CD14-positive monocyte (primary cell): ENCODE measurements around the gene LIF. TPM values are rescaled to one million over a fixed set of nuclear protein-coding genes. Genes with fewer than 3 reads are reported as not detected.

Experiments
- DNase-seq, 3 donors: peaks; one replicate each; pipeline ENCODE4 v3.0.0-alpha.2; 2011 to 2022
- H2AFZ ChIP-seq: 2 replicates; pipeline ENCODE4 v1.6.0; 2012; ENCODE audit warnings: mild to moderate bottlenecking, low read depth, low read length, inconsistent platforms; ENCODE audit not compliant: insufficient read depth, poor library complexity, severe bottlenecking
- H3K27ac ChIP-seq, 2 donors: 1 replicate in 1 of 2; 2 replicates in 1 of 2; pipeline ENCODE4 v1.5.1; 2012 to 2013; ENCODE audit warnings: low read length in 2 of 2, control low read depth in 1 of 2, inconsistent platforms in 1 of 2, low read depth in 1 of 2, mild to moderate bottlenecking in 1 of 2
- H3K27me3 ChIP-seq, 2 donors: one replicate each; pipeline versions ENCODE4 v1.6.0 to v1.6.1; 2011 to 2013; ENCODE audit warnings: low read length in 2 of 2; ENCODE audit not compliant: control insufficient read depth in 2 of 2, insufficient read depth in 2 of 2
- H3K36me3 ChIP-seq, 2 donors: replicated peaks in 1 of 2; 1 replicate in 1 of 2; 2 replicates in 1 of 2; pipeline versions ENCODE4 v1.5.1 to v1.6.1; 2012 to 2013; ENCODE audit warnings: low read length in 2 of 2, control low read depth in 1 of 2, inconsistent platforms in 1 of 2, mild to moderate bottlenecking in 1 of 2; ENCODE audit not compliant: insufficient read depth in 2 of 2, control insufficient read depth in 1 of 2
- H3K4me1 ChIP-seq, 2 donors: 1 replicate in 1 of 2; 2 replicates in 1 of 2; pipeline versions ENCODE4 v1.5.1 to v1.6.1; 2012 to 2013; ENCODE audit warnings: low read length in 2 of 2, control low read depth in 1 of 2, inconsistent platforms in 1 of 2, mild to moderate bottlenecking in 1 of 2, moderate library complexity in 1 of 2; ENCODE audit not compliant: insufficient read depth in 2 of 2, control insufficient read depth in 1 of 2
- H3K4me2 ChIP-seq: replicated peaks from 2 replicates; pipeline ENCODE3; 2012; ENCODE audit warnings: low read length, moderate library complexity, mild to moderate bottlenecking; ENCODE audit not compliant: poor library complexity, severe bottlenecking; ENCODE audit errors: extremely low read depth
- H3K4me3 ChIP-seq, 3 experiments: fragments of 200-600 bp in 1 of 3; sonication (generic) in 1 of 3; replicated peaks in 1 of 3; 1 replicate in 2 of 3; 2 replicates in 1 of 3; pipeline ENCODE4 v1.5.1; 2011 to 2013; ENCODE audit warnings: low read length in 3 of 3, mild to moderate bottlenecking in 3 of 3, control low read depth in 2 of 3, low read depth in 2 of 3, inconsistent platforms in 1 of 3, moderate library complexity in 1 of 3
- H3K79me2 ChIP-seq: 2 replicates; pipeline ENCODE4 v1.6.0; 2012; ENCODE audit warnings: mild to moderate bottlenecking, control low read depth, inconsistent platforms, low read length, moderate library complexity; ENCODE audit not compliant: insufficient read depth
- H3K9ac ChIP-seq: 2 replicates; pipeline ENCODE4 v1.6.0; 2017; ENCODE audit warnings: low read length, mild to moderate bottlenecking; ENCODE audit not compliant: insufficient read depth, poor library complexity, severe bottlenecking
- H3K9me3 ChIP-seq, 2 donors: replicated peaks in 1 of 2; 1 replicate in 1 of 2; 2 replicates in 1 of 2; pipeline versions ENCODE4 v1.5.1 to v1.6.1; 2012 to 2013; ENCODE audit warnings: low read length in 2 of 2, control low read depth in 1 of 2; ENCODE audit not compliant: control insufficient read depth in 1 of 2, insufficient read depth in 1 of 2
- H4K20me1 ChIP-seq: 2 replicates; pipeline ENCODE4 v1.6.0; 2012; ENCODE audit warnings: mild to moderate bottlenecking, low read length, control low read depth, moderate library complexity; ENCODE audit not compliant: insufficient read depth
- H3K27ac Mint-ChIP-seq, 7 donors: one replicate each; pipeline ENCODE4 v1.8.0; 2020; ENCODE audit warnings: mild to moderate bottlenecking in 7 of 7, mixed read lengths in 7 of 7, moderate library complexity in 6 of 7, inconsistent platforms in 2 of 7
- H3K27me3 Mint-ChIP-seq, 3 donors: one replicate each; pipeline ENCODE4 v1.8.0; 2021 to 2022; ENCODE audit warnings: low read depth in 3 of 3, mild to moderate bottlenecking in 3 of 3, mixed read lengths in 3 of 3, moderate library complexity in 3 of 3, inconsistent platforms in 1 of 3
- H3K36me3 Mint-ChIP-seq, 2 donors: one replicate each; pipeline ENCODE4 v1.8.0; 2020; ENCODE audit warnings: mixed read lengths in 2 of 2, inconsistent platforms in 1 of 2, mild to moderate bottlenecking in 1 of 2
- H3K4me1 Mint-ChIP-seq: one replicate; pipeline ENCODE4 v1.8.0; 2020; ENCODE audit warnings: mild to moderate bottlenecking, mixed read lengths
- H3K4me3 Mint-ChIP-seq, 2 donors: one replicate each; pipeline ENCODE4 v1.8.0; 2020; ENCODE audit warnings: mild to moderate bottlenecking in 2 of 2, mixed read lengths in 2 of 2, moderate library complexity in 1 of 2
- H3K9me3 Mint-ChIP-seq, 7 donors: one replicate each; pipeline ENCODE4 v1.8.0; 2020 to 2022; ENCODE audit warnings: mixed read lengths in 7 of 7, mild to moderate bottlenecking in 6 of 7, moderate library complexity in 6 of 7, inconsistent platforms in 2 of 7
- CTCF ChIP-seq: fragments of 200-600 bp; IDR thresholded peaks from one replicate; pipeline ENCODE4 v1.8.0; 2022; ENCODE audit warnings: antibody characterized with exemption, mild to moderate bottlenecking
- WGBS: methylation state at CpG from one replicate; pipeline ENCODE4 v1.1.5; 2013; ENCODE audit warnings: missing lambda C conversion rate; ENCODE audit not compliant: insufficient coverage; 5-methylcytosine and 5-hydroxymethylcytosine counted together
- intact Hi-C, 2 donors: fragments of 100-400 bp; cut with micrococcal nuclease; formaldehyde crosslinking; loops; one replicate each; pipeline versions ENCODE4 v1.15.0 to v1.15.1; 2023
- polyA plus RNA-seq, 3 donors: library from polyadenylated mRNA; depleted of rRNA in 1 of 3; unstranded in 2 of 3; stranded (reverse) in 1 of 3; fragments of 300-500 nt in 2 of 3; fragments of >200 nt in 1 of 3; fragmentation: Illumina TruSeq in 2 of 3; gene quantifications; 1 replicate in 2 of 3; 2 replicates in 1 of 3; pipeline ENCODE4 v1.2.3, GENCODE V29; 2012 to 2021

The LIF gene
- polyA plus RNA-seq, 3 donors: 7.0 TPM; not detected in 2

- DNase-seq: no peak
- peak overlapping the region; percentile 67 for H3K4me2 ChIP-seq
- WGBS: 100% methylated on average over 1 of the region's 15 CpGs
These were observed 1.2 kb downstream of the LIF start for GRCh38 chr22:30245181-30245984.

More at GRCh38 chr22:30245181-30245984, 1.2 kb downstream of the LIF start:
- H3K4me3 Mint-ChIP-seq: peak overlapping the region; percentile 56 to 90
- no peak overlapping the region for H3K9ac ChIP-seq
- peaks cover 47 to 61% (median 53%) of the 10 kb centered on the region in 3 donors for H3K27me3 Mint-ChIP-seq
- peaks cover 28% of the 10 kb centered on the region for H3K4me1 Mint-ChIP-seq
- peaks cover 0 to 5% of the 10 kb centered on the region in 2 donors for H3K9me3 ChIP-seq
- no peaks in the 10 kb centered on the region for H3K79me2 ChIP-seq
- peaks cover 0 to 2% of the 10 kb centered on the region in 2 donors for H3K36me3 Mint-ChIP-seq
- intact Hi-C loops: loop anchor here in 1 of 2 donors (10.0 kb wide), 1 partner anchor 211 kb away; no protein-coding TSS in a partner anchor
- peaks cover 0 to 5% (median 0%) of the 10 kb centered on the region in 7 donors for H3K9me3 Mint-ChIP-seq
- no peak overlapping the region for H3K27ac ChIP-seq
- no peak overlapping the region for H3K27ac Mint-ChIP-seq
- peak overlapping the region in 1 of 3 experiments; percentile 53 for H3K4me3 ChIP-seq
- H4K20me1 ChIP-seq: no peaks in the 10 kb centered on the region
- peak overlapping the region; percentile 71 for H2AFZ ChIP-seq
- TF ChIP-seq CTCF: no peak
- H3K36me3 ChIP-seq: no peaks in the 10 kb centered on the region
- H3K27me3 ChIP-seq: peaks cover 13 to 45% of the 10 kb centered on the region in 2 donors
- peaks cover 15 to 20% of the 10 kb centered on the region in 2 donors for H3K4me1 ChIP-seq
